ENCODE results near the gene S100PBP.

- TF ChIP-seq CTCF (conservative IDR thresholded peaks at IDR 0.05) (no peak), ZFX (IDR thresholded peaks at IDR 0.05) (no peak)
These were observed 6.2 kb upstream of the S100PBP start for GRCh38 chr1:32811265-32811664.
